ENCODE measurements around the gene STPG4.
"Not testable (repeated sequence)": the region's sequence is repeated elsewhere in the genome, so short reads cannot be mapped to it uniquely, and the experiment has no call there.

The STPG4 gene

DNA sequence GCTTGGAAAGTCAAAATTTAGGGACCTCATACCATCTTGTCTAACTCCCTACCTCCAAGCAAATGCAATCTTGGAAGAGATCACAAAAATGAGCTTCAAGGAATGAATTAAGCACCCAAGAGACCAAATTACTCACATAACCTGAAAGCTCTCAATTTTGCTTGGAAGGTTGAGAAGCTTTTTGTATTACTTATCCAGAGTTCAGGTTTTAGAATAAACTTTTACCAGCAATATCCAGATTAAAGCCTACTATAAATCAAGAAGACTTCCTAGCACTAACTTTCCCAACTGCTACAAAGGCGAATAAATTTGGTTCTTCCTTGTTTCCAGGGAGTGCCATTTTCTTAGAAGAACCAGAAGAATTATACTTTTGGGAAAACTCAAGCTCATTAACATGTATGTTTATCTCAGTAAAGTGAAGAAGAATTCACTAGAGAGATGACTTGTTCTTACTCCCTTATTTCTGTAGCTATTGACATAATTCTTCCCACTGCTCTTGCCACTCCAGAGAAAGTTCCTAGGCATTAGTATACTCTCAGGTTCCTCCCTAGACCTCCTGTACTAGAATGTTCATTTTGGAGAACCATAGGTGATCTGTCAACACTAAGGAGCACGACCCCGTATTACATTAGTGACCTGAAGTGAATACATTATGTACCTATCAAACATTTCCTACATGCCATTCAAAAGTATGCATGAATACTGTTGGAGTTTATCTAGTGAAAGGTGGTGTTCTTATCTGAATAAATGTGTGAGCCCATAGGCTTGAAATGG, 18.0 kb upstream of the STPG4 start:
- no peak for DNase-seq (ENCODE audit: low read depth)

GRCh38 chr2:47172156-47172921, 17.2 kb upstream of the STPG4 start:
- no peak for DNase-seq (ENCODE audit: low read depth)

GRCh38 chr2:47169784-47170183, 14.7 kb upstream of the STPG4 start:
- no peak for DNase-seq (ENCODE audit: low read depth)

DNA sequence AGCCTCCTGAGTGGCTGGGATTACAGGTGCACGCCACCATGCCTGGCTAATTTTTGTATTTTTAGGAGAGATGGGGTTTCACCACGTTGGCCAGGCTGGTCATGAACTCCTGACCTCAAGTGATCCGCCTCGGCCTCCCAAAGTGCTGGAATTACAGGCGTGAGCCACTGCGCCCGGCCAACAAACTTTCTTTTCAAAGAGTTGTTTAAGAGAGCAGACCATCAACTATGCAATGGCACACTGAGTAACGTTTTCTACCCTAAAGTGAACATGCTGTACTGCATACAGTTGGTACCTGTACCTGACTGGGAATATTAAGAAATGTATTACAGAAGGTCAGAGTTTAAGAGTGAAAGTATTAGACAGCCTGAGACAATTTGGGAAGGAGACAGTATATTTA, 13.8 kb upstream of the STPG4 start:
- DNase-seq (ENCODE audit: low read depth), result not testable (repeated sequence)

- no peak for DNase-seq (ENCODE audit: low read depth)
These were observed 12.0 kb upstream of the STPG4 start for GRCh38 chr2:47167149-47167548.

GRCh38 chr2:47165001-47165555, 10.0 kb upstream of the STPG4 start:
- DNase-seq (ENCODE audit: low read depth), result no peak

- no peak for DNase-seq (ENCODE audit: low read depth)
These were observed 7.7 kb upstream of the STPG4 start for GRCh38 chr2:47162780-47163179.

- no peak for DNase-seq (ENCODE audit: low read depth)
These were observed 6.4 kb upstream of the STPG4 start for GRCh38 chr2:47161475-47161874.

DNA sequence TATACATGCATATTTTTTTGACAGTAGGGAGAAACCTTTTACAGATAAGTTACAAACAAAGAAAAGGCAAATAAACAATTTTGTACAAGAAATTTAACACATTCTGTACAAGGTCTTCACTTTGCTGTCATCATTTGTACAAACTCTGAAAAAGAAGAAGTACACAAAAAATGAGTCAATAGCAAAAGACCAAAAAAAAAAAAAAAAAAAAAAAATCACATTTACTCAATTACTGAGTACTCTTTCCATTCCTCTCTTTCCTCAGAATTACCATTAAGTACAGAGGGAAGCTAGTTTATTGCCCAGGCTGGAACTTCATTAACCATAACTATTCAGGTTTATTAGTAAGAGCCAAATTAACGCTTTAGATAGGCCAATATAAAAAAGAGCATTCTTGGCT, 5.6 kb upstream of the STPG4 start:
- no peak for DNase-seq (ENCODE audit: low read depth)

GRCh38 chr2:47160211-47160610, 5.1 kb upstream of the STPG4 start:
- DNase-seq (ENCODE audit: low read depth), result no peak

DNA sequence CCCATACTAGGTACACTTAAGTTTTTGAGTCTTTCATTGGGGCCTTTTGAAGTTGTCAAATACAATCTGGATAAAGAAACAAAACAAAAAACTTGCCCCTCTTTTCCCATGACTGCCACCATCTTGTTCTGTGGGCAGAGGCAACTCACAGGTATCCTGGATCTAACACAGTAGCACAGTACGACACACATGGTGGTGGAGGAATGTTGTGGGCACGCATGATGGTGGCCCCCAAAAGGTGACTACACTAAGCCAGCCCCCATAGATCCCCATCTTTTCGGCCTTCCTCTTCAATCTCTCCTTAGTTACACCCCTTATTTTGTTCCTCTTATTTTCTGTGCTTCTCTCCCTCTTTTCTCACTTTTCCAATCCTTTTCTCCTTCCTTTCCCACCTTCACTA, 4.5 kb upstream of the STPG4 start:
- DNase-seq (ENCODE audit: low read depth), result no peak

- DNase-seq (ENCODE audit: low read depth), result no peak
These were observed 3.5 kb upstream of the STPG4 start for GRCh38 chr2:47158576-47158975.

- DNase-seq (ENCODE audit: low read depth), result no peak
These were observed 2.3 kb downstream of the STPG4 start for GRCh38 chr2:47152803-47153202.

DNA sequence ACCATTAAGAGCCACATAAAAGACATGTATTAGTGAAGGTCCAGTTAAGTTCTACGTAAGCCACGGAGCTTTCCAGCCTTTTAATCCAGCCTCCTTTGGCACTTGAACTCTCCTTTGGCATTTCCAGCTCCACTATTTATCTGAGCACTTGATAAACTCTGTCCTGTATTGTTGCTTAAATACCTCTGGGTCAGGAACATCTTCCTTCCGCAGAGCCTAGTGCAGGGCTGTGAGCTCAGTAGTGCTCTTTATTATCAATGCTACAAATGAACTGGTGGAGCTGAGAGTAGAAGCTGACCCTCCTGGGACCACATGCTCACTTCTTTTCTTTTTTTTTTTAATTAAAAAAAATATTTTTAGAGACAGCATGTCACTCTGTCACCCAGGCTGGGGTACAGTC, 4.9 kb downstream of the STPG4 start:
- DNase-seq (ENCODE audit: low read depth), result no peak

GRCh38 chr2:47147021-47147420, 8.1 kb downstream of the STPG4 start:
- no peak for DNase-seq (ENCODE audit: low read depth)

DNA sequence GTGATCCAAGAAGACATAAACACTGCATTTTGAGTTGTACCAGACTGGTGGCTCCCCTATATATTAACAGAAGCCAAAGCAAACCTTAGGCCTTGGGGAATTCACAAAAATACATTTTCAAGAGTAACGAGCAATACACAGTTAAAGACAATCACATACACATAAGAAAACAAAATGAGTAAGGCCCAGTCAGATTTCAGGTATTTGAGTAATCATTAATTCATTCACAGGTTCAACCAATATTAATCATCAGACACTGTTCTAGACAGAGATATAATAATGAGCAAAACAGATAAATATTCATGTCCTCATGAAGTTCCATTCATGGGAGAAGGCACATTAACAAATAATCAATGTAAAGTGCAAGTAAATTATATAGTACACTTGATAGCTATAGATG, 9.6 kb downstream of the STPG4 start:
- DNase-seq (ENCODE audit: low read depth), result no peak

GRCh38 chr2:47141520-47141919, 13.6 kb downstream of the STPG4 start:
- no peak for DNase-seq (ENCODE audit: low read depth)

DNA sequence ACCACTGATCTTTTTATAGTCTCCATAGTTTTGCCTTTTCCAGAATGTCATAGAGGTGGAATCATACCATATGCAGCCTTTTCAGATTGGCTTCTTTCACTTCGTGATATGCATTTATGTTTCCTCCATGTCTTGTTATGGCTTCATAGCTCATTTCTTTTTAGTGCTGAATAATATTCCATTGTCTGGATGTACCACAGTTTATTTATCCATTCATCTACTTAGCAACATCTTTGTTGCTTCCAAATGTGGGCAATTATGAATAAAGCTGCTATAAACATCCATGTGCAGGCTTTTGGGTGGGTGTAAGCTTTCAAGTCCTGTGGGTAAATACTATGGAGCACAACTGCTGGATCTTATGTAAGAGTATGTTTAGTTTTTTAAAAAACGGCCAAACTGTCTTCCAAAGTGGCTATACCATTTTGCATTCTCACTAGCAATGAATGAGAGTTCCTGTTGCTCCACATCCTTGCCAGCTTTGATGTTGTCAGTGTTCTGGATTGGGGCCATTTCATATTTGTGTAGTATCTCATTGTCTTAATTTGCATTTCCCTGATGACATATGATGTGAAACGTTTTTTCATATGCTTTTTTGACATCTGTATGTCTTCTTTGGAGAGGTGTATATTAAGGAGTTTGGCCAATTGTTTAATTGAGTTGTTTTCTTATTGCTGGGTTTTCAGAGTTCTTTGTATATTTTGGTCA, 20.6 kb downstream of the STPG4 start:
- DNase-seq (ENCODE audit: low read depth), result no peak

DNA sequence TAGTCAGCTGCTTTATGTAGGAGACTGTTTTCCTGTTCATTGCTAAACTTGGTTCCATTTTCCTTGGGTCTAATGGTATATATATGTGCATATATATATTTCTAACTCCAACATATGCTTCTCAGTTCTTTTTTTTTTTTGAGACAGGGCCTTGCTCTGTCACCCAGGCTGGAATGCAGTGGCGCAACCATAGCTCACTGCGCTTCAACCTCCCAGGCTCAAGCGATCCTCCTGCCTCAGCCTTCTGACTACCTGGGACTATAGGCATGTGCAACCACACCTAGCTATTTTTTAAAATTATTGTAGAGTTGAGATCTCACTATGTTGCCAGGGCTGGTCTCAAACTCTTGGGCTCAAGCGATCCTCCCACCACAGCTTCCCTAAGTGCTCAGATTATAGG, 22.1 kb downstream of the STPG4 start:
- no peak for DNase-seq (ENCODE audit: low read depth)

DNA sequence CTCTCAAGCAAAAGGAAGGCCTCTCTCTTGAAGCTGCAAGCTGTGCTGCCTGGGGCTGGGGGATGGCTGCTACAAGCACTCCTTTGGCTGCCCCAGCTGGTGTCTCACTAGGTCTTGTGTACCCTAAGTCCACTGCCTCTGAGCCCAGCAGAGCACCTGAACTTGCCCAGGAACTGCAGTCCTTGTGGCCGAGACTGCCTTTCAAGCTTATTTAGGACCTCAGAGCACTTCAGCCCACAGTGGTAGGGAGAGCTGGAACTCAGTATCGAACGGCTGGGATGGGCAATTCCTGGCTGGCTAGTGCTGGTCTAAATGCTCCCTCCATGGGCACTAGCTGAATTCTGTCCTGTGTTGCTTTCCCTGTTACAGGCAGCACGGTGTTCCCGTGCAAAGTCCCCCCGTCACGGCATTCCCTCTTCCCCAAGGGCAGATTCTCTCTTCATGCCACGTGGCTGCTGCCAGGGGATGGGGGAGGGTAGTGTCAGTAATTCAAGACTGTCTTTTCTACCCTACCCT, 25.9 kb downstream of the STPG4 start:
- no peak for DNase-seq (ENCODE audit: low read depth)

DNA sequence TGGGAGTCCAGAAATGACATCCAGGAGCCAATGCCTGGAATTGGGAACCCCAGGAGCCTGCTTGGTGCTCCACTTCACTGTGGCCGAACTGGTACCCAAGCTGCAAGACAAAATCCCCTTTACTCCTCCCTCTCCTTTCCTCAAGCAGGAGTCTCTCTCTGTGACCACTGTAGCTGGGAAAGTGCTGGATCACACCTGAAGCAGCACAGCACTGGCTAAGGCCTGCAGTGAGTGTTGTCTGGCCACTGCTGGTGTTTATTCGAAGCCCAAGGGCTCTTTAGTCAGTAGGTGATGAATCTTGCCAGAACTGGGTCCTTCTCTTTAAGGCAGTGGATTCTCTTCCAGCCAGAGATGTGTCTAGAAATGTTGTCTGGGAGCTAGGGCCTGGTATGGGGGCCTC, 26.4 kb downstream of the STPG4 start:
- DNase-seq (ENCODE audit: low read depth), result no peak

- no peak for DNase-seq (ENCODE audit: low read depth)
These were observed 27.1 kb downstream of the STPG4 start for GRCh38 chr2:47127862-47128543.

Measured in stimulated activated CD8-positive, alpha-beta memory T cell treated with anti-CD3 and anti-CD28 coated beads, Interleukin-15, amount 100 ng/mL, for 24 hours (primary cell).